T-helper 1 cell treated with Interleukin-12 subunit alpha and Interleukin-12 subunit beta and Interleukin-4 antibody, amounts not matched to agents 30 ng/mL and 1 ng/mL, for 36 hours (primary cell): Measurements from ENCODE around the gene SFXN3. TPM values are rescaled to one million over a fixed set of nuclear protein-coding genes. Genes with fewer than 3 reads are reported as not detected.

Experiments used
- intact Hi-C: fragments of 100-400 bp; cut with micrococcal nuclease; formaldehyde crosslinking; loops from one replicate; pipeline ENCODE4 v1.15.1; 2024
- total RNA-seq: library from RNA; stranded (reverse); gene quantifications from 2 replicates; pipeline ENCODE4 v1.2.3, GENCODE V29; 2022

Gene SFXN3
- total RNA-seq, 1 donor from 2014 or later = 38.9 TPM

DNA sequence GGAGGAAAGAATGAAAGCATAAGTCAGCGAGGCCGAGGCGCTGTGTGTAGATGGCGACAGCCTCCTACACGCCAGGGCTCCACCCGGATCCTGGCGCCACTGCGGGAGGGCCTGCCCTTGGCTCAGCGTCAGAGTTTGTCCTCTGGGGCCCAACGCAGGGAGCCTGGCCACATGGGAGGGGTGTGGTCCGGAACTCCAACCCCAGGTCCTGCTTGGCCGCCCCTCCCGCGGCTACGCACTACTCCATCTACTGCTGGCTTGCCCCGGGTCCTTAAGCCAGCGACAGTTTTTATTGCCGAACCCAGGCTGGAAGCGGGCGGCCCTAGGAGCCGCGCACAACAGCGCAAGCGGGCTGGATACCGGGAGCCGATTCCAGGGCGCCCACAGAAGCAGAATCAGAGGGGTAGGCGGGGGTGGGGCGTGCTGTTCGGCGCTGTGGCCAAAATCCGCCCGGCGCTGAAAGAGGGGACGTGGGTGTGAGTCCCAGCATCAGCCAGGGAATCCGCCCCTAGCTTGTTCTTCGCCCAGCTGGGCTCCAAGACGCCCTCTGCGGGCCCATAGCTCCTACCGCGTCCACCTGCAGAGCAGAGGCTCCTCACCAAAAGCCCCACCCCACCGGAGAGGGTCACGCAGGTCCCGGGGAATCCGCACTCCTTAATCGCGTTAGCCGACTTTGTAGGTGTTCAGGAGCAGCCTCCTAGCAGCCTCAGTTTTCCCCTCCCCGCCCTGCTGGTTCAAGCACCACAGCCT is 35.3 kb downstream of the SFXN3 start:
- intact Hi-C loops = loop anchor here (10.0 kb wide), 3 partner anchors 532 to 718 kb away; partner anchors contain the start of genes FBXW4, HIF1AN and NPM3

DNA sequence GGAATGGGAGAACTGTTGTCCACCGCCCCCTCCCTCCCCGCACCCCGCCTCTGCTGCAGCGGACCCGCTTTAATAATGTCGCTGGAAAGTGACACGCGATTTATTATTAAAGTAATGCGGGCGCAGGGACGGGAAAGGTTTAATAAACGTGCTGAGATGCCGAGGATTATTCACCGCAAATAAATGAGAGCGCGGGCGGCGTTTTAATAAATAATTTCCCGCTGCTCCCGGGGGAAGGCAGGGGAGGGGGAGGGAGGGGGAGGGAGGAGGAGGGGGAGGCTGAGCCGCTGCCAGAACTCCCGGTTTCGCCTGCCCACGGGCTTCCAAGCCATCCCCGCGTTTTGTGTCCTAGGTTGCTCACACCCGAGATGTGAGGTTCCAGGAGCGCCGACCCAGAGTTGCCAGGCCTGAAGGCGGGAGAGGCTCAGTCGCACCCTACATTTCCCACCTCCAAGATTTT is 35.9 kb downstream of the SFXN3 start:
- intact Hi-C loops = loop anchor here (1.0 to 10.0 kb wide), 5 partner anchors 17 to 718 kb away; partner anchors contain the start of genes FBXW4, HIF1AN and NPM3

DNA sequence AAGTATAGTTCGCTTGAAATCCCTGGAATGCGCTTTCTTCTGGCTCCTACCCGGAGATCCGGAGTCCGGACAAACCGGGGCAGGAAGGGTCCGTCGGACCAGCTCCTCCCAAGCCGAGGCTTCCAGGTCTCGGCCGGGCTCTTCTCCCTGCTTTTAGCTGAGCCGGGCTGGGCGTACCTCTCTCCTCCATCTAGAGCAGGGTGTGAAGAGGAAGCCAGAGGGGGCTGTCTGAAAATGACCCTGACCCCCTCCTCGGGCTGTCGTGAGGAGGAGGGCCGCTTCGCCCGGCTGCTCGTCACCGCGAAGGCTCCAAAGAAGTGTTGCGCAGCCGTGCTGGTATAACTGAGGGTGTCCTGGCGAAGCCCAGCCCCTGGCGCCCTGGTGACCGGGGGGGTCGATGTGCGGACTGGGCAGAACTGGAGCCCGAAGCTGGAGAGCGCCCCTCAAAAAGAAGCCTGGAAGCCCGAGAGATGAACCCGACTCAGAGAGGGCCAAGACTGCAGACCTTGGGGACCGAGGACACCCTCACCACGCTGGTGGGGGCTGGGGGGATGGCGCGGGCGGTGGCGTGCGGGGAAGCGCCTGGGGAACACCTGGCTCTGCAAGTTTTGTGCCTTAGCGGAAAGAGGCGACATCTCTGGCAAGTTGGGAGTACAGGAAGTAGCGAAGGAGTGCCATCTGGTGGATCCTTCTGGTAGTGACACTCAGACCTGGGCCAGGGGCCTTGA is 36.5 kb downstream of the SFXN3 start:
- intact Hi-C loops = loop anchor here (1.0 to 10.0 kb wide), 7 partner anchors 7 to 717 kb away; partner anchors contain the start of genes FBXW4, HIF1AN and NPM3

DNA sequence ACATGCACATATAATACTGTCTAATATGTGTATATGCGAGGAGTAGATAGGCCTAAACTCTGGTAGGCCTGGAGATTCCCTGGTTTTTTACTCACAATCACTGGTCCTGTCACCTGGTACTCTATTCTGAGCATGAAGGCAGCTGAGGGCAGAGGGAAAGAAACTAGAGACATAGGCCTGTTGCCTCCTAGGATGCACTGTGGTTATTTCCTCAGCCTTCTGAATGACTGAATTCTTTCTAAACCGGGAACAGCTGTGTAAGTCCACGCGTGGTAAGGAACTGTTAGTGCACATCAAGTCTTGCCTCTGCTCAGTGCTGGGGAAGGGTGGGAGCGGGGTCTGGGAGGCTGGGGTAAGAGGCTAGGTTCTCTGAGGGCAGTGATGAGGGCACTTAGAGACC is 38.4 kb downstream of the SFXN3 start:
- intact Hi-C loops = loop anchor here (10.0 kb wide), 3 partner anchors 535 to 715 kb away; partner anchors contain the start of genes FBXW4, HIF1AN and NPM3

DNA sequence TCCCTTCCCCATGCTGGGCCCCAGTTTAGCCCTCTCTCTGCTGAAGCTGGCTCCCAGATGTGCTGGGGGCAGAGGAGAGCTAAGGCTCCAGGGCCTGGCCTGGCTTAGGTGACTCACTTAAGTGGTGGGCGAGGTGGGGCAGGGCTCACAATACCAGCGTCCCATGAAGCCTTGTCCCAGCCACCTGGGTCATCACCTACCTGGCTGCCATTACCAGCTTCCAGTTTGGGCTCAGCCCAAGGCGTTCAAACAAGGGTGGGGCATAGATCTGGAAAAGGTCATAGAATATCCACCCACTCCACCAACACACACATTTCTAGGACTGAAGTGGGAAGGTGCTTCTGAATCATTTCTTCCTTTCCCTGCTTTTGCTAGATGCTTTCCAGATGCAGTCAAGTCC is 39.1 kb downstream of the SFXN3 start:
- intact Hi-C loops = no loop called here

DNA sequence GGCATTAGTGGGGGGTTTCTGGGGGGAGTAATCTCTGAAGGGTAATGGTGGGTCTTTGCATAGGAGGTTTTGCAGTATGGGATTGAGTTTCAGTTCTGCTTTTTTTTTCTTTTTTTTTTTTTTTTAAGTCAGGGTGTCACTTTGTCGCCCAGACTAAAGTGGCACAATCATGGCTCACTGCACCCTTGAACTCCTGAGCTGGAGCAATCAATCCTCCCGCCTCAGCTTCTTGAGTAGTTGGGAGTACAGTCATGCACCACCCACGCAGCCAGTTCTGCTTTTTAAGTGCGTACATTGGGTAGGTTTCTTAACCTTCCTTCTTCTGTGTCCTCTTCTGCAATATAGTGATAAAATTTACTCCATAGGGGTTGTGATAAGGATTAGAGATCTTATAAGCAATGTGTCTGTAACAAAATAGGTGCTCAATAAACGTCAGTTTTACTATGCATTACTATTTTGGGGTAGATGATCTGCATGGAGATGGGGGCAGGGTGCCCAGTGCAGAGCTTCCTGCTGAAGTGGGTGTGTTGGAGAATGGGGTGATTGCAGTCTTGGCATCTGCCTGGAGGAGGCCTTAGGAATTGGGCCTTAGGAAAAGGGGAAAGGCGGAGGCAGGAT is 40.3 kb downstream of the SFXN3 start:
- intact Hi-C loops = no loop called here

DNA sequence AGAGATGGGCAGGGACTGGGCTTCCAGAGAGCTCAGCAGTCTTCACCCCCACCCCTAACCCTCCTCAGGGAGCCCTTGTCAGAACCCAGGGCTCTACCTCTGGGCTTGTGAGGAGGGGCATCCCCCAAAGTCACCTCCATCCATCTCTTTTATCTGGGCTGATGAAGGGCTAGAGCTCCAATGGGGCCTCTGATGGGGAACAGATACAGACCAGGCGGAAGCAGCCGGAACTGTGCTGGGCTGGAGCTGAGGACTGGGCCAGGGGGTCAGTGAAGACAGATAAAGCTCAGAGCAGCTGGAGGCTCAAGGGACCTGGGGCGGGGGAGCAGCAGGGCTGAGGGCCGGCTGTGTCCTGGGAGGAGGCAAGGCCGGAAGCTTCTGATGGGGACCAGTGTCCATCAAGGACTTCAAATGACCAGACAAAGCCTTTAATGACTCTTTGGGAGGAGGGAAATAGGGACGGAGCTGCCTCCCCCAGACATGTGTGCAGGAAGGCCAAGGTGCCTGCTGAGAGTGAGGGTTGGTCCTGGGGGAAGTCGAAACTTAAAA is 40.9 kb downstream of the SFXN3 start:
- intact Hi-C loops = no loop called here

DNA sequence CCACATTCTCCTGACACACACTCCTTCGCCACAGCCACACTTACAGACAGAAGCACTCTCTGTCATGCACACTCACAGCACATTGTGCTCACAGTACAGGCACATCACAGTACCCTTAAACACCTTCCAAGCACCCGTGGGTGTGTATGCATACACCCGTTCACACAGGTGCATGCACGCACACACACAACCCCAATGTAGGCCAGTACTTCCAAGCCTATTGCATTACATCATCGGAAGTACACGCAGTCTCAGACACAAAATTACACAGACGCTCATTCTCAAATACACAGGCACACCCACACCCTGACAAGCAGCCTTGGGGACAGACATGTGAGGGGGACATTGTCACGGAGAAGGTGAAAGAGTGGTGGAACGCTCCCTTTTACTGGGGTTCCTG is 41.9 kb downstream of the SFXN3 start:
- intact Hi-C loops = no loop called here

DNA sequence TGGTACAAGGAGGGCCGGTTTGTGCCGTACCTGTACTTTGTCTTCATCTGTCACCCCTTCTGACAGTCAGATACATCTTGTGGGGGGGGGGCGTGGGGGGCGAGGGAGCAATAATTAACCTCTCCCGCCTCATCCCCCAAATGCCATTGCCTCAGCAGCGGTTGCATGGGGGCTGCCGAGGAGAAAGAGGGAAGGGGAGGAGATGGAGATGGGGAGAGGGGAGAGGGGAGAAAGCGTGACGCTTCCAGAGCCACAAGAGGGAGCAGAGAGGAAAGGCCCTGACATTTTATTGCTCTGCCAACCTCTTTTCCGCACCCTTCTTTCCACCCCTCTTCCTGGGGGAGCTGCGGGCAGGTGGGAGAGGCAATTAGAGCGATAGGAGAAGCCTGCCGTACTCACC is 42.6 kb downstream of the SFXN3 start:
- intact Hi-C loops = no loop called here

DNA sequence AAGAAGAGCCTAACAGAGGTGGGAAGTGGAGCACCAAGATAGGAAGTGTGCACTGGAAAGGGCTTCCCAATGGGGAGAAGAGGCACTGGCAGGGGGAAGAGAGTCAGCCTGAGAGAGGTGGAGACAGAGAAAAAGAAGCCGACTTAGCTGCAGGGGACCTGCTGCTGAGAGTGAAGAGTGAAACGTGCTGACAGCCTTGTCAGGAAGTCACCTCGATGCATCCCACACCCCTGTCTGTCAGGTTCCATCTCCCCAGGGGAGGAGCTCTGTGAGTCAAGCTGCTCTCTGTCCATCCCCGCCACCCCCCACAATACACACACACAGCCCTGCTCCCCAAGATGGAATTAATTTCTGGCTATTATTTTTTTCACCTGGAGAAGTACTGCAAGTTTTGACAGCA is 44.7 kb downstream of the SFXN3 start:
- intact Hi-C loops = no loop called here

DNA sequence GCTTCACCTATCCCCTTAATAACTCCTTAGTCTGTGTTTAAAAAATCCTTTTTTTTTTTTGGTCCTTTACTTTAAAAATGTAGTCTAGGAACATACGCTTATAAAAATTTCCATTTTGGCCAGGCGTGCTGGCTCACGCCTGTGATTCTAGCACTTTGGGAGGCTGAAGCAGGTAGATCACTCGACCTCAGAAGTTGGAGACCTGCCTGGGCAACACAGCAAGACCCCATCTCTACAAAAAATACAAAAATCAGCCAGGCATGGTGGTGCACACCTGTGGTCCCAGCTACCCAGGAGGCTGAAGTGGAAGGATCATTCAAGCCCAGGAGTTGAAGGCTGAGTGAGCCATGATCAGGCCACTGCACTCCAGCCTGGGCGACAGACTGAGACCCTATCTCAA is 45.6 kb downstream of the SFXN3 start:
- intact Hi-C loops = no loop called here

DNA sequence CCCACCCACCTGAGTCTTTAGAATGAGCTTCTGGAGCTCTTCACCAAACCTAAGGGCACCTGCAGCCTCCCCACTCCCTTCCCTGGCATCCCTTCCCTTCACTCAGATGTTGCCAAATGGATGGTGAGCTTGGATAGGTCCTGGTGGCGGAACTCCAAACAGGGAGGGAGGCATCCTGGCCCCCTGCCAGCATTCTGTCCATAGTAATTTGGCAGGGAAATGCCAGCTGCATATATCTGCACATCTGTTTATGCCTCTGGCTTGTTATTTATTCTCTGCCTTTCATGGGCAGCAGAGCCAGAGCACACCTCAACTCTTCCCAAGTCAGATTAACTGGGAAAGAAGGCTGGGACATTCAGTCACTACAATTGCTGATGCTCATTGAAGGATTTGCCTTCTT is 48.8 kb downstream of the SFXN3 start:
- intact Hi-C loops = no loop called here

DNA sequence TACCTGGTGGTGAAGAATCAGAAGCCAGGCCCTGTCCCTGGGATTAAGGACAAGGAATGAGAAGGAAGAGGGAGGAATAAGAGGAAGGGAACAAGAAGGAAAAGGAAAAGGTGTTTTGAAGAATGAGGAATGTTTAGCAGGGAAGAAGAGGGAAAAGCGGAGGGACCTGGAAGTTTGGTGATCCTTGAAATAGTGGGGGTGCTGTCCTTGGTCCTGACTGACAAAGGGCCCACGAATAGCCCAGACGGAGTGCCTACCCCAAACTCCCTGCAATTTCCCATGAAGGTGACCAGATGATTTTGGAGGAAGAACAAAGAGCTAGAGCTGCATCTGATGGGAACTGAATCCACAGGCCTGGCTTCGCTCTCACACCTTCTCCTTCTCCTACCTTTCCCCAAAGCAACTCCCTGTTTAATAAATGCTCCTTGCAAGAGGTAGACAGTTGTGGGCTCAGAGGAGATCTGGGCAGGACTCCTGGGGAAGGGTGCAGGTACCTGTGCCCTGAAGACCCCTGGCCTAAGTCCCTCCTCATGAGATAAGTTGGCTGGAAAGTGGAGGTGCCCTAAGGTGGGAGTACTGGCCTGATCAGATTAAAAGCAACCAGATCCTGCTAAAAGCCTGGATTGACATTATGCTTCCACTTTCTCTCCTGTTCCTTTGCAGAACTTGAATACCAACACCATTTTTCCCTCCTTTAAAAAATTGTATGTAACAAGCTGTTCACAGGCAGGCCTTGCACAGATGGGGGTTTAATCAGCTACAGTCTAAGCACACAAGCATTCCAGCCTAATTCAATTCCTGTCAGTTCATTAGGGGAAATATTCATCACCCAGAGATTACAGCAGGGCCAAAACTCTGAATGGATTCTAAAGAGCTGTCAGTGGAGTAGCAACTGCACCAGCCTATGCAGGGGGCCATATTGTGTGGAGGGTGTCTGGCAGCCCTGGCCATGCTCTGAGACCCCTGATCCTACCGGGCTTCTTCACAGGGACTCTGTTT is 50.2 kb downstream of the SFXN3 start:
- intact Hi-C loops = no loop called here

DNA sequence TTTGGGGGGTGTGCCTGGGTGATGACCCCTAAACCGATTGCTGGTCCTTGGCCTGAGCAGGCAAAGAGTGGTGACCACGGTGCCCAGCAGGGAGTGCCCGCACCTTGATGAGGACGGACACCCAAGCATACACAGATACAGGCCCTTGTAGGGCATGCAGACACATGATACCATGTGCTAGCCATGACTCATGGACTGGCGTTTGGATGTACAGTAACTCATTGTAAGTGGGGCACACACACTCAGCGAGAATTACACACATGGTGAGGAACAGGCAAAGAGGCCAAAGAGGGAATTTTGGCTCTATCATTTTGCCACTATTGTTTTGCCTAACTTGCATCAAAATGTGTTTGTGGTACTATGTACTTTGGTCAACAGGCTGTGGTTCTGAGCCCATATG is 54.8 kb downstream of the SFXN3 start:
- intact Hi-C loops = no loop called here

DNA sequence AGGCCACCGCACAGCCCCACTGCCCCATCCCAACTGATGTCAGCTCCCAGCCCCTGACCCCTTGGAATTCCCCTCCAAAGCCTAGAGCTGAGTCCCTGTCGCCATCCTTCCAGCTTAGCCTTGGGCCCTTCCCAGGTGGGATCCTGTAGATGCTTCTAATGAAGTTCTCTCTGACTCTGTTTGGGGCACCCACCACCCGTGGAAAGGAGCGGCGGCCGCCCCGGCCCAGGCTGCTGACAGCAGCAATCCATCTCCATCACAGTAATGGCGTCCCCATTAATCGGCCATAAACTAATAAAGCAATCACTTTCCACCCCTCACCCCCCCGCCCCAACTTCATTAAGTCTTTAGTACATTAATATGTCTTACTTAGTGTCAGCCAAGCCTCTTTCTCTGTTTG is 56.3 kb downstream of the SFXN3 start:
- intact Hi-C loops = no loop called here

DNA sequence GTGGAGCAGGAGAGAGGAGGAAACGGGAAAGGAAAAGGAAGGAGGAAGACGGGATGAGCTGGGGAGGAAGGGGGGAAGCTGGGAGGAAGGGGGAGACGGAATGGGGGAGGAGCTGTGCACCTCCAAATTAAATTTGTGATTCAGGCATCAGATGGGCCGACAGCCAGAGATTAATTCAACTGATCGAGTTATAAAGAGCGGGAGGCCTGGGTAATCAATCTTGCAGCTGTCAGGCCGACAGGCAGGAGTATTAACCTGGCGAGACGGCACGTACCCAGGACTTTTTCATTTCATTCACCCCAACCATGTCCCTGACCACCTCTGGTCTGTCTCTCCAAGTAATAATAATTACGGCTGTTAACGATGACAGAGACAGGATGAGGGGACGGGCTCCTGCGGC is 56.9 kb downstream of the SFXN3 start:
- intact Hi-C loops = no loop called here

DNA sequence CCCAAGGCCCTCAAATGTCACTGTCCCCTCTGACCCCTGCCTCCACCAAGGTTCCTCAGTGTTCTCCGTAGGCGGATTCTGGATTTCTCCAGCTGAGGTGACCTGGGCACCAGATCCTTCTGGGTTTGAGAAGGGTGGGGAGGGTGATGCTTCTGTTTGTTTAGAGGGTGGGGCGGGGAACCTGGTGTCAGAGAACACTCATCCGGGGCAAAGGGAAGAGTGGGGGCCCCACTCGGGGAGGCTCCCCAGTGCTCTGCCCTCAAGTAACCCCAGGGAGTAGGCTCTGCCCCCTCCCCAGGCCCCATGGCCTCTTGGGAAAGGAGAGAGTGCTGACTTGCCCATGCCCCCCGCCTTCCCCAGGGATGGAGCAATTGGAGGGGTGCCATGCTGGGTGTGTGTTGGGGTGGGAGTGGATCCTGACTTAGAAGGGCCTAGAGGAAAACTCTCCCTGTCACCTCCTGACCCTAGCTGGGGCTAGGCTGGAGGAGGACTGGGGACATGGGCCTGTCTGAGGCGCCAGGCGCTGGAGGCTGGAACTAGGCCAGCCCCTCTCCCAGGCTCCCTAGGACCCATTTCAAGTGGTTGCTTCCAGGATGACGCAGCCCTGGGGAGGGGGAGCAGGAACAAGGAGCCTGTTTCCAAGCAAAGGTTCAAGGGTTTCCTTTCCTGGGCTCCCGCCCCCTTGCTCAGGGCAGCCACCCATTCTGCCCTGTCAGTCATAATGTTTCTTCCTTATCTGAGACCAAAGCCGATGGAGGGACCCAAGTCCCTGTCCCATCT is 58.7 kb downstream of the SFXN3 start:
- intact Hi-C loops = no loop called here

DNA sequence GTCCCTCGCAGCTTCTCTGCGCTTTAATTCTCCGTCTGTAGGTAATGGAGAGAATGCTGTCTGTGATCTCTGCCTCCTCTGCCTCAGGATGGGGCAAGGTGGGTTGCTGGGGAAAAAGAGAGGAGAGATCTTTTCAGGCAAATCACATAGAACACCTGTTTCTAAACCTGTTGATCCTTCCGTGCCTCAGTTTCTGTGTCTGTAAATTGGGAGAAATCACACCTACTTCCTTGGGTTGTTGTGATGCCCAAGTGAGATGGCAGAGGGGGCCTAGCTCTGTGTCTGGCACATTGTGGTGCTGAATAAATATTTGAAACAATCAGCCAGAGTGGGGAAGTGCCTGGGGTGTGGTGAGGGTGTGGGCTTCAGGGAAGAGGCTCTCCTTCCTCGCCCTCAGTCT is 59.6 kb downstream of the SFXN3 start:
- intact Hi-C loops = no loop called here
